UCSD-AML1 (cell line): ENCODE measurements around the gene ZNG1F.
"Not testable (repeated sequence)": the region's sequence is repeated elsewhere in the genome, so short reads cannot be mapped to it uniquely, and the experiment has no call there.

ENCODE experiments used
- DNase-seq: peaks from one replicate; lab custom pipeline; 2025; ENCODE audit not compliant: unreplicated experiment; lab: John Stamatoyannopoulos, UW

ZNG1F gene

GRCh38 chr9:41123812-41124211 is 65.3 kb downstream of the ZNG1F start:
- not testable (repeated sequence) for DNase-seq

GRCh38 chr9:41123396-41123795 is 65.7 kb downstream of the ZNG1F start:
- not testable (repeated sequence) for DNase-seq

- DNase-seq, result not testable (repeated sequence)
Measured at GRCh38 chr9:41120696-41121095, 68.4 kb downstream of the ZNG1F start.

GRCh38 chr9:41119719-41120118 is 69.4 kb downstream of the ZNG1F start:
- not testable (repeated sequence) for DNase-seq

- not testable (repeated sequence) for DNase-seq
Measured at GRCh38 chr9:41119311-41119710, 69.8 kb downstream of the ZNG1F start.

- DNase-seq, result not testable (repeated sequence)
Measured at GRCh38 chr9:41113348-41113747, 75.8 kb downstream of the ZNG1F start.

- not testable (repeated sequence) for DNase-seq
Measured at GRCh38 chr9:41111414-41111813, 77.7 kb downstream of the ZNG1F start.

GRCh38 chr9:41110913-41111312 is 78.2 kb downstream of the ZNG1F start:
- not testable (repeated sequence) for DNase-seq

- not testable (repeated sequence) for DNase-seq
Measured at GRCh38 chr9:41109253-41109652, 79.9 kb downstream of the ZNG1F start.

GRCh38 chr9:41108816-41109215 is 80.3 kb downstream of the ZNG1F start:
- DNase-seq, result not testable (repeated sequence)

- not testable (repeated sequence) for DNase-seq
Measured at GRCh38 chr9:41106472-41107116, 82.5 kb downstream of the ZNG1F start.

- not testable (repeated sequence) for DNase-seq
Measured at GRCh38 chr9:41105557-41106253, 83.4 kb downstream of the ZNG1F start.

- not testable (repeated sequence) for DNase-seq
Measured at GRCh38 chr9:41104542-41104941, 84.6 kb downstream of the ZNG1F start.

GRCh38 chr9:41100508-41100907 is 88.6 kb downstream of the ZNG1F start:
- DNase-seq, result not testable (repeated sequence)

GRCh38 chr9:41098759-41099158 is 90.4 kb downstream of the ZNG1F start:
- DNase-seq, result not testable (repeated sequence)

GRCh38 chr9:41095060-41095459 is 94.1 kb downstream of the ZNG1F start:
- DNase-seq, result not testable (repeated sequence)

GRCh38 chr9:41094010-41094773 is 94.9 kb downstream of the ZNG1F start:
- DNase-seq, result not testable (repeated sequence)

- not testable (repeated sequence) for DNase-seq
Measured at GRCh38 chr9:41090922-41091321, 98.2 kb downstream of the ZNG1F start.

- not testable (repeated sequence) for DNase-seq
Measured at GRCh38 chr9:41090386-41090785, 98.7 kb downstream of the ZNG1F start.

GRCh38 chr9:41088450-41089059 is 100.6 kb downstream of the ZNG1F start:
- not testable (repeated sequence) for DNase-seq

- DNase-seq, result not testable (repeated sequence)
Measured at GRCh38 chr9:41087929-41088328, 101.2 kb downstream of the ZNG1F start.
